CD4-positive, alpha-beta T cell treated with Interleukin-4 for 4 hours (primary cell): ENCODE data around the gene LSS.
"Not testable (repeated sequence)": the region's sequence is repeated elsewhere in the genome, so short reads cannot be mapped to it uniquely, and the experiment has no call there.

Experiments used
- DNase-seq: peaks from one replicate; pipeline ENCODE4 v3.0.0-alpha.2; 2020

Gene LSS

GRCh38 chr21:46184625-46185555, 43.7 kb downstream of the LSS start:
- DNase-seq: peak; percentile 70

- peak; percentile 30 for DNase-seq
These were observed 44.5 kb downstream of the LSS start, which contains the start of gene SPATC1L for GRCh38 chr21:46183910-46184624. SPATC1L (minus strand) TSS chr21:46184459; CDS start chr21:46182816, 1,643 bp downstream.

- not testable (repeated sequence) for DNase-seq
These were observed 45.2 kb downstream of the LSS start for GRCh38 chr21:46183337-46183909.

- no peak for DNase-seq
These were observed 45.8 kb downstream of the LSS start for GRCh38 chr21:46182548-46183336.

- DNase-seq: no peak
These were observed 46.5 kb downstream of the LSS start for GRCh38 chr21:46181953-46182547.

- DNase-seq: no peak
These were observed 47.1 kb downstream of the LSS start for GRCh38 chr21:46181436-46181835.

- DNase-seq: no peak
These were observed 47.7 kb downstream of the LSS start for GRCh38 chr21:46180778-46181391.

- DNase-seq: no peak
These were observed 48.4 kb downstream of the LSS start for GRCh38 chr21:46180079-46180722.

- no peak for DNase-seq
These were observed 48.9 kb downstream of the LSS start for GRCh38 chr21:46179708-46180078.

GRCh38 chr21:46178961-46179360, 49.6 kb downstream of the LSS start:
- DNase-seq: no peak

GRCh38 chr21:46176443-46177129, 52.0 kb downstream of the LSS start:
- DNase-seq: not testable (repeated sequence)

- DNase-seq: no peak
These were observed 55.0 kb downstream of the LSS start for GRCh38 chr21:46173573-46173972.

GRCh38 chr21:46172863-46173528, 55.6 kb downstream of the LSS start:
- DNase-seq: no peak

GRCh38 chr21:46171996-46172862, 56.3 kb downstream of the LSS start:
- no peak for DNase-seq

- DNase-seq: no peak
These were observed 57.0 kb downstream of the LSS start for GRCh38 chr21:46171585-46171984.

- peak; percentile 9 for DNase-seq
These were observed 58.0 kb downstream of the LSS start for GRCh38 chr21:46170436-46171193.

GRCh38 chr21:46168659-46169386, 59.8 kb downstream of the LSS start:
- no peak for DNase-seq

- no peak for DNase-seq
These were observed 60.3 kb downstream of the LSS start for GRCh38 chr21:46168238-46168637.
